SU-DHL-6 (cell line): ENCODE data around the gene SH3GL2.

Experiments used
- H2AFZ ChIP-seq: fragments of 200-600 bp; sonication (generic); 2 replicates; pipeline ENCODE4 v1.6.1; 2014; ENCODE audit warnings: low read depth, mild to moderate bottlenecking, moderate library complexity, mixed read lengths, antibody characterized with exemption, low read length; ENCODE audit not compliant: severe bottlenecking
- H3F3A ChIP-seq: fragments of 200-600 bp; shearing (Covaris generic); 2 replicates; pipeline ENCODE4 v1.6.0; 2016; ENCODE audit warnings: antibody characterized with exemption, mild to moderate bottlenecking; ENCODE audit not compliant: insufficient read depth
- H3K27ac ChIP-seq: fragments of 200-600 bp; sonication (generic); 2 replicates; pipeline ENCODE4 v1.5.1; 2016; ENCODE audit warnings: low read depth, mild to moderate bottlenecking, low read length, moderate library complexity, mixed read lengths
- H3K27me3 ChIP-seq: fragments of 200-600 bp; sonication (generic), shearing (Covaris generic); 2 replicates; pipeline ENCODE4 v1.6.0; 2014; ENCODE audit warnings: mild to moderate bottlenecking, low read length
- H3K36me3 ChIP-seq: fragments of 200-600 bp; sonication (generic); 2 replicates; pipeline ENCODE4 v1.6.1; 2014; ENCODE audit warnings: mild to moderate bottlenecking, low read length, mixed read lengths
- H3K4me2 ChIP-seq: fragments of 300-600, 200-600 bp; shearing (Covaris generic), sonication (generic); 2 replicates; pipeline ENCODE4 v1.6.0; 2014; ENCODE audit warnings: low read length, low read depth, mild to moderate bottlenecking; ENCODE audit not compliant: poor library complexity, severe bottlenecking
- H3K4me3 ChIP-seq: fragments of 200-600 bp; sonication (generic); 2 replicates; pipeline ENCODE4 v1.5.1; 2014; ENCODE audit warnings: antibody characterized with exemption, low read length, mild to moderate bottlenecking, mixed read lengths; ENCODE audit not compliant: insufficient read depth, poor library complexity, severe bottlenecking
- H3K79me2 ChIP-seq: fragments of 200-600 bp; sonication (generic); 2 replicates; pipeline ENCODE4 v1.6.1; 2014; ENCODE audit warnings: mild to moderate bottlenecking, low read length, moderate library complexity; ENCODE audit not compliant: insufficient read depth
- H3K9ac ChIP-seq: fragments of 200-600 bp; sonication (generic); 2 replicates; pipeline ENCODE4 v1.7.0; 2014; ENCODE audit warnings: mild to moderate bottlenecking, low read length
- H3K9me2 ChIP-seq: fragments of 200-600 bp; sonication (generic); replicated peaks from 2 replicates; pipeline ENCODE4 v1.6.1; 2014; ENCODE audit warnings: low read length; ENCODE audit not compliant: insufficient read depth
- H3K9me3 ChIP-seq: fragments of 200-600 bp; sonication (generic); 2 replicates; pipeline ENCODE4 v1.6.1; 2014; ENCODE audit warnings: low read length, mixed read lengths; ENCODE audit not compliant: insufficient read depth
- H4K20me1 ChIP-seq: fragments of 200-600 bp; sonication (generic); 2 replicates; pipeline ENCODE4 v1.6.1; 2014; ENCODE audit warnings: low read depth, mild to moderate bottlenecking, antibody characterized with exemption, low read length, moderate library complexity, mixed read lengths
- CTCF ChIP-seq: fragments of 200-600 bp; sonication (generic); IDR thresholded peaks from one replicate; pipeline ENCODE4 v1.5.1; 2017; ENCODE audit warnings: antibody characterized with exemption, mild to moderate bottlenecking, low read length, moderate library complexity; ENCODE audit not compliant: insufficient read depth, poor library complexity, severe bottlenecking
- EZH2phosphoT487 ChIP-seq: fragments of 200-600 bp; sonication (generic), shearing (Covaris generic); conservative IDR thresholded peaks from 2 replicates; pipeline ENCODE4 v1.6.1; 2018; ENCODE audit warnings: mild to moderate bottlenecking, antibody characterized with exemption, low read length, moderate library complexity, mixed read lengths

Gene SH3GL2

GRCh38 chr9:17802249-17802857 lies 223.5 kb downstream of the SH3GL2 start:
- H3F3A ChIP-seq, result no peaks in the 10 kb centered on the region
- no peaks in the 10 kb centered on the region for H3K27me3 ChIP-seq
- H3K4me3 ChIP-seq, result no peak overlapping the region
- H3K36me3 ChIP-seq, result no peaks in the 10 kb centered on the region
- TF ChIP-seq EZH2phosphoT487, result no peak
- peak; percentile 61 for TF ChIP-seq CTCF
- H2AFZ ChIP-seq, result no peak overlapping the region
- no peaks in the 10 kb centered on the region for H3K9me2 ChIP-seq
- no peaks in the 10 kb centered on the region for H4K20me1 ChIP-seq
- no peak overlapping the region for H3K9ac ChIP-seq
- H3K27ac ChIP-seq, result no peak overlapping the region
- no peak overlapping the region for H3K4me2 ChIP-seq
- H3K9me3 ChIP-seq, result no peaks in the 10 kb centered on the region
- no peaks in the 10 kb centered on the region for H3K79me2 ChIP-seq

GRCh38 chr9:17807613-17808282 lies 228.9 kb downstream of the SH3GL2 start:
- H3F3A ChIP-seq, result no peaks in the 10 kb centered on the region

GRCh38 chr9:17810317-17810716 lies 231.5 kb downstream of the SH3GL2 start:
- H3K9me2 ChIP-seq, result no peaks in the 10 kb centered on the region
- no peak overlapping the region for H2AFZ ChIP-seq
- TF ChIP-seq EZH2phosphoT487, result no peak
- TF ChIP-seq CTCF, result no peak
- no peaks in the 10 kb centered on the region for H3K36me3 ChIP-seq
- H4K20me1 ChIP-seq, result no peaks in the 10 kb centered on the region
- no peaks in the 10 kb centered on the region for H3K27me3 ChIP-seq
- H3K9me3 ChIP-seq, result no peaks in the 10 kb centered on the region
- no peak overlapping the region for H3K4me2 ChIP-seq
- no peak overlapping the region for H3K27ac ChIP-seq
- no peaks in the 10 kb centered on the region for H3K79me2 ChIP-seq
- H3F3A ChIP-seq, result no peaks in the 10 kb centered on the region
- no peak overlapping the region for H3K9ac ChIP-seq
- H3K4me3 ChIP-seq, result no peak overlapping the region

More at GRCh38 chr9:17807613-17808282, 228.9 kb downstream of the SH3GL2 start:
- Histone ChIP-seq H3K4me3 (no peak overlapping the region), H3K4me2 (no peak overlapping the region), H2AFZ (no peak overlapping the region), H3K79me2 (no peaks in the 10 kb centered on the region), H4K20me1 (no peaks in the 10 kb centered on the region), H3K27me3 (no peaks in the 10 kb centered on the region), H3K27ac (no peak overlapping the region), H3K9ac (no peak overlapping the region), H3K36me3 (no peaks in the 10 kb centered on the region), H3K9me3 (no peaks in the 10 kb centered on the region), H3K9me2 (no peaks in the 10 kb centered on the region)
- TF ChIP-seq EZH2phosphoT487, result no peak
- TF ChIP-seq CTCF, result no peak
